Lower lobe of right lung (tissue), 2 donors: Measurements from ENCODE around the gene ADAMTS16. TPM values are rescaled to one million over a fixed set of nuclear protein-coding genes. Genes with fewer than 3 reads are reported as not detected.

ENCODE experiments used
- ATAC-seq, 2 donors: fragments of 200-7000 bp; cut with Tn5 transposase; one replicate each; pipeline ENCODE4 v1.9.1; 2020 to 2022; ENCODE audit warnings: mild to moderate bottlenecking in 2 of 2, moderate library complexity in 2 of 2
- DNase-seq: peaks from one replicate; pipeline ENCODE4 v3.0.0-alpha.2; 2020
- H3K27ac ChIP-seq: fragments of 200-600 bp; one replicate; pipeline ENCODE4 v1.8.0; 2022
- H3K27me3 ChIP-seq: fragments of 200-600 bp; one replicate; pipeline ENCODE4 v1.8.0; 2022; ENCODE audit warnings: low read depth
- H3K36me3 ChIP-seq: fragments of 200-600 bp; one replicate; pipeline ENCODE4 v1.8.0; 2022; ENCODE audit warnings: mild to moderate bottlenecking
- H3K4me1 ChIP-seq: fragments of 200-600 bp; one replicate; pipeline ENCODE4 v1.8.0; 2022
- H3K4me3 ChIP-seq: fragments of 200-600 bp; one replicate; pipeline ENCODE4 v1.8.0; 2022; ENCODE audit warnings: mild to moderate bottlenecking
- H3K9me3 ChIP-seq: fragments of 200-600 bp; one replicate; pipeline ENCODE4 v1.8.0; 2022
- CTCF ChIP-seq: fragments of 200-600 bp; IDR thresholded peaks from one replicate; pipeline ENCODE4 v1.8.0; 2022; ENCODE audit warnings: antibody characterized with exemption, mild to moderate bottlenecking
- intact Hi-C: fragments of 100-400 bp; cut with DNase I; formaldehyde crosslinking; loops from one replicate; pipeline ENCODE4 v1.11.0; 2022
- total RNA-seq: library from RNA; stranded (reverse); fragmentation: NEBNext Ultra II Directional; extraction: Animal tissue kit (Norgen Biotek cat#: 25700); gene quantifications from one replicate; pipeline ENCODE4 v1.2.1, GENCODE V29; 2021
- donor health status: DM: no; HTN: yes; CAD: no; lungs with severe emphysema.

The ADAMTS16 gene
- total RNA-seq, 1 donor from 2014 or later, result 1.1 TPM

GRCh38 chr5:5335700-5336264, 195.7 kb downstream of the ADAMTS16 start:
- no peak for TF ChIP-seq CTCF
- H3K9me3 ChIP-seq, result no peaks in the 10 kb centered on the region
- H3K27ac ChIP-seq, result no peak overlapping the region
- ATAC-seq (peak; percentile 68 to 77), DNase-seq (no peak)
- H3K36me3 ChIP-seq, result no peaks in the 10 kb centered on the region
- H3K4me3 ChIP-seq, result no peak overlapping the region
- intact Hi-C loops, result no loop called here
- H3K4me1 ChIP-seq, result peaks cover 16% of the 10 kb centered on the region
- no peaks in the 10 kb centered on the region for H3K27me3 ChIP-seq

GRCh38 chr5:5339257-5339656, 199.1 kb downstream of the ADAMTS16 start:
- ATAC-seq (no peak), DNase-seq (no peak)
- no peak overlapping the region for H3K4me3 ChIP-seq
- H3K27me3 ChIP-seq, result no peaks in the 10 kb centered on the region
- no peak overlapping the region for H3K27ac ChIP-seq
- intact Hi-C loops, result no loop called here
- no peaks in the 10 kb centered on the region for H3K36me3 ChIP-seq
- no peak for TF ChIP-seq CTCF
- H3K9me3 ChIP-seq, result no peaks in the 10 kb centered on the region
- H3K4me1 ChIP-seq, result peaks cover 11% of the 10 kb centered on the region

- DNase-seq (no peak), ATAC-seq (peak; percentile 65 to 67)
- peaks cover 11% of the 10 kb centered on the region for H3K4me1 ChIP-seq
- H3K27me3 ChIP-seq, result no peaks in the 10 kb centered on the region
- no peaks in the 10 kb centered on the region for H3K9me3 ChIP-seq
- intact Hi-C loops, result no loop called here
- no peak overlapping the region for H3K27ac ChIP-seq
- H3K4me3 ChIP-seq, result no peak overlapping the region
- TF ChIP-seq CTCF, result peak; percentile 37
- no peaks in the 10 kb centered on the region for H3K36me3 ChIP-seq
Measured at GRCh38 chr5:5340206-5340729, 200.1 kb downstream of the ADAMTS16 start.

GRCh38 chr5:5341531-5342292, 201.6 kb downstream of the ADAMTS16 start:
- Histone ChIP-seq H3K36me3 (no peaks in the 10 kb centered on the region), H3K27ac (no peak overlapping the region), H3K4me1 (no peaks in the 10 kb centered on the region), H3K27me3 (no peaks in the 10 kb centered on the region), H3K4me3 (no peak overlapping the region), H3K9me3 (no peaks in the 10 kb centered on the region)
- ATAC-seq, result no peak
- no peak for TF ChIP-seq CTCF
- DNase-seq, result no peak
- intact Hi-C loops, result no loop called here

GRCh38 chr5:5342784-5343183, 202.7 kb downstream of the ADAMTS16 start:
- no peaks in the 10 kb centered on the region for H3K4me1 ChIP-seq
- no peak for TF ChIP-seq CTCF
- ATAC-seq (no peak), DNase-seq (no peak)
- no peak overlapping the region for H3K27ac ChIP-seq
- no peak overlapping the region for H3K4me3 ChIP-seq
- no peaks in the 10 kb centered on the region for H3K36me3 ChIP-seq
- H3K27me3 ChIP-seq, result no peaks in the 10 kb centered on the region
- H3K9me3 ChIP-seq, result no peaks in the 10 kb centered on the region
- intact Hi-C loops, result no loop called here
